GM21528 (cell line): ENCODE measurements around the gene SRSF11.
"Not testable (repeated sequence)": the region's sequence is repeated elsewhere in the genome, so short reads cannot be mapped to it uniquely, and the experiment has no call there.

ENCODE experiments used
- ATAC-seq: cut with Tn5 transposase; IDR thresholded peaks from one replicate; pipeline ENCODE4 v1.9.1; 2021; ENCODE audit warnings: mild to moderate bottlenecking, moderate library complexity; ENCODE audit not compliant: unreplicated experiment, low FRiP score

Gene SRSF11, protein sequence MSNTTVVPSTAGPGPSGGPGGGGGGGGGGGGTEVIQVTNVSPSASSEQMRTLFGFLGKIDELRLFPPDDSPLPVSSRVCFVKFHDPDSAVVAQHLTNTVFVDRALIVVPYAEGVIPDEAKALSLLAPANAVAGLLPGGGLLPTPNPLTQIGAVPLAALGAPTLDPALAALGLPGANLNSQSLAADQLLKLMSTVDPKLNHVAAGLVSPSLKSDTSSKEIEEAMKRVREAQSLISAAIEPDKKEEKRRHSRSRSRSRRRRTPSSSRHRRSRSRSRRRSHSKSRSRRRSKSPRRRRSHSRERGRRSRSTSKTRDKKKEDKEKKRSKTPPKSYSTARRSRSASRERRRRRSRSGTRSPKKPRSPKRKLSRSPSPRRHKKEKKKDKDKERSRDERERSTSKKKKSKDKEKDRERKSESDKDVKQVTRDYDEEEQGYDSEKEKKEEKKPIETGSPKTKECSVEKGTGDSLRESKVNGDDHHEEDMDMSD

GRCh38 chr1:70221238-70222121, at the start of gene SRSF11:
Gene SRSF11 (plus strand): TSS chr1:70221380. CDS start chr1:70221637, 257 bp downstream.
- ATAC-seq = peak; percentile 96

DNA sequence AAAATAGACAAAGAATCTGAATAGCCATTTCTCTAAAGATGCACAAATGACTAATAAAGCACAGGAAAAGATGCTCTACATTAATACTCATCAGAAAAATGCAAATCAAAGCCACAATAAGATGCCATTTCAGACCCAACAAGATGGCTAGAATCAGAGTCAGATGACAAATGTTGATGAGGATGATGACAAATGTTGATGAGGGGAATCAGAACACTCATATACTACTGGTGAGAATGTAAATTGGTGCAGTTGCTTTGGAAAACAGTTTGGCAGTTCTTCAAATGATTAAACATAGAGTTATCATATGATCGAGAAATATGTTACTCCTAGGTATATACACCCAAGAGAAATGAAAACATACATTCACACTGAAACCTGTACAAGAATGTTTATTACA, 49.7 kb upstream of the SRSF11 start:
- ATAC-seq = no peak

GRCh38 chr1:70185181-70185580, 36.0 kb upstream of the SRSF11 start:
- not testable (repeated sequence) for ATAC-seq

- ATAC-seq = no peak
Measured at GRCh38 chr1:70188522-70188921, 32.7 kb upstream of the SRSF11 start.

- no peak for ATAC-seq
Measured at GRCh38 chr1:70190180-70190579, 31.0 kb upstream of the SRSF11 start.

DNA sequence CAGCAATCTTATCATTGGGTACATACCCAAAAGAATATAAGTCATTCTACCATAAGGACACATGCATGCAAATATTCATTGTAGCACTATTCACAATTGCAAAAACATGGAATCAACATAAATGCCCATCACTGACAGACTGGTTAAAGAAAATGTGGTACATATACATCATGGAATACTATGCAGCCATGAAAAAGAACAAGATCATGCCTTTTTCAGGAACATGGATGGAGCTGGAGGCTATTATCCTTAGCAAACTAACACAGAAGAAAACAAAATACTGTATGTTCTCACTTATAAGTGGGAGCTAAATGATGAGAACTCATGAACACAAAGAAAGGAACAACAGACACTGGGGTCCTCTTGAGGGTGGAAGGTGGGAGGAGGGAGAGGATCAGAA, 28.7 kb upstream of the SRSF11 start:
- ATAC-seq = not testable (repeated sequence)

DNA sequence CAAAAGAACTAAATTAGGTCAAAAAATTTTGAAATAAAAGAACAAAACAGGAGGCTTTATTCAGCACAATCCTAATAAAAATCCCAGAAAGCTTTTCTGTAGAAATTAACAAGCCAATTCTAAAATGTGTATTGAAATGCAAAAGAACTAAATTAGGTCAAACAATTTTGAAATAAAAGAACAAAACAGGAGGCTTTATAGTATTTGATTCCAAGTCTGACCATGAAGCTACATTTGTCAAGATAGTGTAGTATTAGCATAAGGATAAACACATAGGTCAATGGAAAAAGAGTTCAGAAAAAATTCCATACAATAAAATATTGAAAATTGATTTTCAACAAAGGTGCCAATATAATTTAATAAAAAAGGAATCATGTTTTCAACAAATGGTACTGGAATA, 26.6 kb upstream of the SRSF11 start:
- ATAC-seq = no peak

DNA sequence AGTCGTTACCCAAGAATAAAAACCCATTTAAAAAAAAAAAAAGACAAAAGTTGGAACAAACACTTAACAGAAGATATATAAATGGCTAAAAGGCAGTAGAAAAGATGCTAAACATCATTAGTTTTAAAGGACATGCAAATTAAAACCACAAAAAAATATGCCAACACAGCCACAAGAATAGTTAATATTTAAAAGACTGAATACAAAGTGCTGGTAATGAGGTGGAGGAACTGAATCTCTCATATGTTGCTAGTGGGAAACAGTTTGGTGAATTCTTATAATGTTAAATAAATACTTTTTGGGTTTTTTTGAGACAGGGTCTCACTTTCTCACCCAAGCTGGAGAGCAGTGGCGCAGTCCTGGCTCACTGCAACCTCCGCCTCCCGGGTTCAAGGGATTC, 25.8 kb upstream of the SRSF11 start:
- peak; percentile 70 for ATAC-seq

- no peak for ATAC-seq
Measured at GRCh38 chr1:70196333-70196732, 24.8 kb upstream of the SRSF11 start.

DNA sequence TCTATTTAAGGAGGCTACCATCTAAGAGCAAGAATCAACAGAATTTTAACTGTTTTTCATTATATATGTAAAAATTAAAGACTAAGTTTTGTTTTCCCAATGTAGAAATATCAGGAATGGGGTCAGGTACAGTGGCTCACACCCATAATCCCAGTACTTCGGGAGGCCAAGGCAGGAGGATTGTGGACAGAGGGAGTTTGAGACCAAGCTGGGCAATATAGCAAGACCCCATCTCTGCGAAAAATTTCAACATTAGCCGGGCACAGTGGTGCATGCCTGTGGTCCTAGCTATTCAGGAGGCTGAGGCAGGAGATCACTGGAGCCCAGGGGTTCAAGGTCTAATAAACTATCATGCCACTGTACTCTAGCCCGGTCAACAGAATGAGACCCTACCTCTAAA, 21.1 kb upstream of the SRSF11 start:
- ATAC-seq = no peak

- ATAC-seq = no peak
Measured at GRCh38 chr1:70202173-70202758, 18.9 kb upstream of the SRSF11 start.

GRCh38 chr1:70204139-70204538, 17.0 kb upstream of the SRSF11 start:
- no peak for ATAC-seq

DNA sequence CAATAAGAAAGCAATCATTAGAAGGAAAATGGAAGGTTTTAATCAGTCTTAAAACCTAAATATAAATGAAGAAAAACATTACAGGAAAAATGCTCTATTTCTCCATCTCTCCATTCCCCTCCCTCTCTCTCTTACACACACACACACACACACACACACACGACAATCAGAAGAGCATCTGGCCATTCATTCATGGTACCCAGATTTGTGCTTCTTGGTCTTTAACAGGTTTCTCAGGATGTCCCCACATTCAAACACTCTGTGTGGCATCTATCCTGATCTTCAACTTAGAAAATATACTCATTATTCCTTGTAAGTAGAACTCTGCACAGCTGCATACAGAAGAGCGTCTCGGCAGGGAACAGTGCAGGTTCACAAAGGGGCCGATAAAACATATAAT, 16.6 kb upstream of the SRSF11 start:
- no peak for ATAC-seq

DNA sequence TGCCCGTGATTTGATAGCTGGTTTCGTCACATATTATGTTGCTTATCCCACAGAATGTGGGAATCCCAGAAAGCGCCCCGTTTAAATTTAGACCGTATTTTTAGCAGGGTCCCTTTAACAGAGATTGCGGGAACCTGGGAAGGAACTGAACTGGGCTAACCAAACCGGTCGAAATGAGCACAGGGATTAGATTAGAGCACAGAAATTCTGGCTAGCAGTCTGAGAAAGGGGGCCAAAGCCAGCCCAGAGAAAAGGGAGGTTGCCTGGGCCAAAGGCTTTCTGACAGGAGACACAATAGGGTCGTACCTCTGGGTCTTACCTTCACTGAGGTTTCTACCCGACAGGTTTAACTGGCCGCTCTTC, 16.1 kb upstream of the SRSF11 start:
- peak; percentile 47 for ATAC-seq

DNA sequence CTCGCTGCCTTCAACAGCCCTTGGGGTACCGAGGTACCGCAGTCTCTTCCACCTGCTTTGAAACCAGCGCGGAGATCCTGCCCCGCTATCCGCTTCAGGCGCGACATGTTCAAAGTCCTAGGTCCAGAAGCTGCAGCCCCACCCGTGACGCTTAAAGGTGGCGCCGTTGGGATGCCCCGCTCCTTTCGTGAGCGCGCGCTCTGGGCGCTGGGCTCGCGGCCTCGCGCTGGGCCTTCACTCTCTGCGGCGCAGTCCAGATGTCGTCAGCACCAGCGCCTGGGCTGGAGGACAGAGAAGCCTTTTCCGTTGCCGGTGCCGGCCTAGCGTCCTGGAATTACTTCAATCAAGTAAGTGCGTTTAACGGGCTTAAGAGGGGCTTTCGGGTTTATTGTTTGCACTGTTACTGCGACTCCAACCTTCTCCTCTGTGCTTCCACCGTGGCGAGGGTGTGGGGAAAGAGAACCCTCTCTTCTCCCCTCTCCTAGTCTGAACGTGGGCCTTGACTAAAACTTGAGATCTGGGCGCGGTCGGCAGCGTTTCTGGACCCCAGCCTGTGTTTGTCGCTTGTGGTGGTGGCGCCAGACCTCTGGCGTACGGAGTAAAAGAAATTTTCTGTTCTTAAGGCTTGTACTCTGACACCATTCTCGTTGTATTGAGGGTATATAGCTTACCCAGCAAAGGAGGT, 15.6 kb upstream of the SRSF11 start, which contains the start of gene LRRC40:
TSS of gene LRRC40 (minus strand) at position 146 of the 685 bp plus-strand sequence. CDS start at position 107, 39 bp downstream.
- peak; percentile 88 for ATAC-seq

DNA sequence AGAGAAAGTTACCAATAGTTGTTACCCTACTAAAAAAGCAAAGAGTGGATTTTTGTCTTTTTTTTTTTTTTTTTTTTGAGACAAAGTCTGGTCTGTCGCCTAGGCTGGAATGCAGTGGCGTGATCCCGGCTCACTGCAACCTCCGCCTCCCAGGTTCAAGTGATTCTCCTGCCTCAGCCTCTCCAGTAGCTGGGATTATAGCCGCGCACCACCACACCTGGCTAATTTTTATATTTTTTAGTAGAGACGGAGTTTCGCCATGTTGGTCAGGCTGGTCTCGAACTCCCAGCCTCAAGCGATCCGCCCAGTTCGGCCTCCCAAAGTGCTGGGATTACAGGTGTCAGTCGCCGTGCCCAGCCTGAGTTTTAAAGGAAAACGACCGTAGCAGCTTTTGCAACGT, 14.3 kb upstream of the SRSF11 start:
- not testable (repeated sequence) for ATAC-seq

GRCh38 chr1:70207492-70207891, 13.7 kb upstream of the SRSF11 start:
- no peak for ATAC-seq

DNA sequence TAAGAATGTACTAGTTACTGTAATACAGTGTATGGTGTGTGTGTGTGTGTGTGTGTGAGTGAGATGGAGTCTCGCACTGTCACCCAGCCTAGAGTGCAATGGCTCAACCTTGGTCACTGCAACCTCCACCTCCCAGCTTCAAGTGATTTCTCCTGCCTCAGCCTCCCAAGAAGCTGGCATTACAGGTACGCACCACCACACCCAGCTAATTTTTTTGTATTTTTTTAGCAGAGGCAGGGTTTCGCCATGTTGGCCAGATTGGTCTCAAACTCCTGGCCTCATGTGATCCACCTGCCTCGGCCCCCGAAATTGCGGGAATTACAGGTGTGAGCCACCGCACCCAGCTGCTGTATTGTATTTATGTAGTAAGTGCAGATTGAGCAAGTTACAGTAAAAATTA, 12.9 kb upstream of the SRSF11 start:
- ATAC-seq = no peak

- no peak for ATAC-seq
Measured at GRCh38 chr1:70210820-70211219, 10.4 kb upstream of the SRSF11 start.

DNA sequence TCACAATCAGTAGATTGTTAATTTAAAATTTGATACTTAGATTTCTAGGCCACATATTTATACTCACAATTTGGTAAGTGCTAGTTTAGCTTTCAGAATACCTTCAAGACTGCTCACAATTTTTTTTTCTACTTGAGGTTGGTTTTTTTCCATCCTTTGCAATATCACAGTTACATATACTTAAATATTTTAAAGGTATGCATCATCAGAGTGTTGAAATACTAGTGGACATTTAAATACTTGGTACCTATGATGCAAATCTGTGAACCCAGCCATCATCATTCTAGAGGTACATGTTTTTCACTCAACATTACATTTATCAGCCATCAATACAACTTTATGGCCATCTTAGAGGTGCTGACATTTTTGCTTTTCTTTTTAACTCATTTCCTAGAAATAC, 9.6 kb upstream of the SRSF11 start:
- ATAC-seq = no peak
